HUES48 (cell line): ENCODE results near the gene DMBX1.
A peak's percentile ranks its signal among the peaks of the same experiment; 100 is the strongest.

Experiments
- H3K27ac ChIP-seq: one replicate; pipeline ENCODE4 v1.7.0; 2013; ENCODE audit warnings: low read depth, low read length, inconsistent platforms
- H3K27me3 ChIP-seq: 2 replicates; pipeline ENCODE4 v1.6.1; 2013; ENCODE audit warnings: mild to moderate bottlenecking, low read length; ENCODE audit not compliant: control insufficient read depth, insufficient read depth
- H3K36me3 ChIP-seq: 2 replicates; pipeline ENCODE4 v1.6.1; 2013; ENCODE audit warnings: low read length; ENCODE audit not compliant: control insufficient read depth, insufficient read depth
- H3K4me1 ChIP-seq: 2 replicates; pipeline ENCODE4 v1.6.1; 2013; ENCODE audit warnings: mild to moderate bottlenecking, low read length; ENCODE audit not compliant: control insufficient read depth, insufficient read depth
- H3K4me3 ChIP-seq: 2 replicates; pipeline ENCODE4 v1.5.1; 2013; ENCODE audit warnings: mild to moderate bottlenecking, low read depth, low read length
- H3K9ac ChIP-seq: 2 replicates; pipeline ENCODE4 v1.6.1; 2013; ENCODE audit warnings: mild to moderate bottlenecking, low read depth, low read length, moderate library complexity
- H3K9me3 ChIP-seq: 2 replicates; pipeline ENCODE4 v1.6.1; 2013; ENCODE audit warnings: low read length; ENCODE audit not compliant: control insufficient read depth, insufficient read depth

DMBX1 gene

DNA sequence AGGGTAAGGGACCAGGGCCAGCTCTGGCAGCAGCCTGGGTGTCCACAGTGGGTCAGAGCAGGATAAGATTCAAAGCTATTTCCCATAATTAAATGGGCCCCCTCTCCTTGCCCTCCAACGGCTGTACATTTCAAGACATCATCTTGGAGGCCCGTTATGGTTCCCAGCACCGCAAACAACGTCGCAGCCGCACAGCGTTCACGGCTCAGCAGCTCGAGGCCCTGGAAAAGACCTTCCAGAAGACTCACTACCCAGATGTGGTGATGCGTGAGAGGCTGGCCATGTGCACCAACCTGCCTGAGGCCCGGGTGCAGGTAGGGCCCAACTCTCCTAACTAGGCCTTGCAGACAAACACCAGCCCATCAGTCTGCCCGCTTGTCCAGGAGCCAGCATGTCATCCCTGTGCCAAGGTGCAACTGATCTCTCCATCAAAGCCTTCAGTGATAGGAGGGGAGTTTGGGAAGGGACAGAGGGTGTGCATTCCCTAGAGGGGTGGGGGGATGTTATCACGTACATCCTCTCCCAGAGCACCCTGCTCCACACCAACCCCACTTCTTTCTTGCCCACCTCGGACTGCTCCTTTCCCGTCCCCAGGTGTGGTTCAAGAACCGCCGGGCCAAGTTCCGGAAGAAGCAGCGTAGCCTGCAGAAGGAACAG, 20.8 kb downstream of the DMBX1 start:
- Histone ChIP-seq H3K4me1 (peaks cover 6% of the 10 kb centered on the region; the same call in 1 of the 2 replicates), H3K9ac (no peak overlapping the region), H3K27ac (no peak overlapping the region), H3K4me3 (no peak overlapping the region), H3K36me3 (no peaks in the 10 kb centered on the region), H3K27me3 (peaks cover 28% of the 10 kb centered on the region), H3K9me3 (no peaks in the 10 kb centered on the region)

DNA sequence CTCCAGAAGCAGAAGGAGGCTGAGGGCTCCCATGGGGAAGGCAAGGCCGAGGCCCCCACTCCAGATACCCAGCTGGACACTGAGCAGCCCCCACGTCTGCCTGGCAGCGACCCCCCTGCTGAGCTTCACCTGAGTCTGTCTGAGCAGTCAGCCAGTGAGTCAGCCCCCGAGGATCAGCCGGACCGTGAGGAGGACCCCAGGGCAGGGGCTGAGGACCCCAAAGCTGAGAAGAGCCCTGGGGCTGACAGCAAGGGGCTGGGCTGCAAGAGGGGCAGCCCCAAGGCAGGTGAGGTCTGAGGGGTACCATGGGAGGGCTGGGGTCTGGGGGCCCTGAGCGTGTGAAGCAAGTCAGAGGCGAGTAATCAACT, 21.3 kb downstream of the DMBX1 start:
- Histone ChIP-seq H3K9me3 (no peaks in the 10 kb centered on the region), H3K27me3 (peaks cover 34% of the 10 kb centered on the region), H3K9ac (no peak overlapping the region), H3K27ac (no peak overlapping the region), H3K4me1 (peaks cover 6% of the 10 kb centered on the region; the same call in 1 of the 2 replicates), H3K4me3 (no peak overlapping the region), H3K36me3 (no peaks in the 10 kb centered on the region)

GRCh38 chr1:46512135-46512791, 22.6 kb downstream of the DMBX1 start:
- H3K36me3 ChIP-seq = no peaks in the 10 kb centered on the region
- H3K27me3 ChIP-seq = peaks cover 43% of the 10 kb centered on the region
- H3K4me3 ChIP-seq = no peak overlapping the region
- H3K9me3 ChIP-seq = no peaks in the 10 kb centered on the region
- H3K9ac ChIP-seq = no peak overlapping the region
- H3K4me1 ChIP-seq = peaks cover 17% of the 10 kb centered on the region
- no peak overlapping the region for H3K27ac ChIP-seq

GRCh38 chr1:46512792-46513190, 23.2 kb downstream of the DMBX1 start:
- Histone ChIP-seq H3K27me3 (peaks cover 45% of the 10 kb centered on the region), H3K9ac (no peak overlapping the region), H3K4me1 (peaks cover 20% of the 10 kb centered on the region), H3K27ac (no peak overlapping the region), H3K4me3 (no peak overlapping the region), H3K36me3 (no peaks in the 10 kb centered on the region), H3K9me3 (no peaks in the 10 kb centered on the region)

DNA sequence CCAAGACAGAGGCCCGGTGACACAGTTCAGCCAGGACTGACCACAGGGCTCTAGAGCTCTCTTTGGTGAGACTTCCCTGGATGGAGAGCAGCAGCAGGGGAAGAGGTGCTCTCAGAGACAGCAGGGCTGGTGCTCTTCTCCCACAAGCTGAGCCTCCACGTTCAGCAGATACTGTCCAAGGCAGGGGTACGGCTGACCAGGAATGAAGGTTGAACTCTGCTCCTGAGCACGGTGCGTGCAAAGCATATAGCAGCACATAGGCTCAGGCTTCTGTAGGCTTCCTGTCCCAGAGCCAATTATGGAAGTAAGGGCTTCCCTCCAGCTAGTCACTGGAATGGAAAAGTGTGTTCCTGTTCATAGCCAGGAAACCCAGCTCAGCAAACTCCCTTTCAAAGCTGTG, 23.9 kb downstream of the DMBX1 start:
- Histone ChIP-seq H3K36me3 (no peaks in the 10 kb centered on the region), H3K4me3 (no peak overlapping the region), H3K9me3 (no peaks in the 10 kb centered on the region), H3K4me1 (peaks cover 24% of the 10 kb centered on the region), H3K27me3 (peaks cover 52% of the 10 kb centered on the region), H3K27ac (no peak overlapping the region), H3K9ac (no peak overlapping the region)

GRCh38 chr1:46515576-46515975, 25.9 kb downstream of the DMBX1 start:
- Histone ChIP-seq H3K4me3 (no peak overlapping the region), H3K9me3 (no peaks in the 10 kb centered on the region), H3K9ac (no peak overlapping the region), H3K4me1 (peaks cover 34% of the 10 kb centered on the region), H3K36me3 (no peaks in the 10 kb centered on the region), H3K27me3 (peaks cover 65% of the 10 kb centered on the region), H3K27ac (no peak overlapping the region)

- Histone ChIP-seq H3K36me3 (no peaks in the 10 kb centered on the region), H3K9ac (no peak overlapping the region), H3K4me3 (peak overlapping the region; percentile 22; the same call in 1 of the 2 replicates), H3K4me1 (peaks cover 32% of the 10 kb centered on the region), H3K9me3 (no peaks in the 10 kb centered on the region), H3K27me3 (peaks cover 71% of the 10 kb centered on the region), H3K27ac (no peak overlapping the region)
Measured at GRCh38 chr1:46516200-46516950, 26.7 kb downstream of the DMBX1 start.

GRCh38 chr1:46517010-46517600, 27.5 kb downstream of the DMBX1 start:
- Histone ChIP-seq H3K4me3 (peak overlapping the region; percentile 22), H3K9ac (no peak overlapping the region), H3K27me3 (peaks cover 78% of the 10 kb centered on the region), H3K4me1 (peaks cover 38% of the 10 kb centered on the region), H3K9me3 (no peaks in the 10 kb centered on the region), H3K27ac (no peak overlapping the region), H3K36me3 (no peaks in the 10 kb centered on the region)

GRCh38 chr1:46517932-46518498, 28.4 kb downstream of the DMBX1 start:
- no peak overlapping the region for H3K27ac ChIP-seq
- no peaks in the 10 kb centered on the region for H3K9me3 ChIP-seq
- no peak overlapping the region for H3K4me3 ChIP-seq
- peaks cover 47% of the 10 kb centered on the region for H3K4me1 ChIP-seq
- no peaks in the 10 kb centered on the region for H3K36me3 ChIP-seq
- H3K9ac ChIP-seq = no peak overlapping the region
- peaks cover 80% of the 10 kb centered on the region for H3K27me3 ChIP-seq

DNA sequence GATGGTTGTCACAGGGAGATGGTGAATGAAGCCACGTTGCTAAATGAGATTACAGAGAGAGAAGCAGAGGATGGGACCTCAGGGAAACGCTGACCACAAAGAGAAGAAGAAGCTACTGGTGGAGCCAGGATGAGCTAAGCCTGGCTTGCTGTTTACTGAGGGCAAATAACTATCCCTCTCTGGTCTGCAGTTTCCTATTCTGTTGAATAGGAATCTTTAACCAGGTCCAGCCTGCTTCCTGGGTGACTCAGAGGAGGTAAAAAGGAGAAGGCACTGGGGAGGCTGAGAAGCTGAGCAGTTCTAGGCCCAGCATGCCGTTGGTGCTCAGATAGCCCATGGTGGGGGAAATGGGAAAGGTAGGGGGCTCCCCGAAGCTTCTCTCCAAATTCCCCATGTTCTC, 29.6 kb downstream of the DMBX1 start:
- Histone ChIP-seq H3K36me3 (no peaks in the 10 kb centered on the region), H3K27me3 (peaks cover 83% of the 10 kb centered on the region), H3K4me1 (peaks cover 51% of the 10 kb centered on the region), H3K4me3 (no peak overlapping the region), H3K9ac (no peak overlapping the region), H3K27ac (no peak overlapping the region), H3K9me3 (no peaks in the 10 kb centered on the region)
